Esophagus squamous epithelium (tissue), 5 donors: ENCODE measurements around the gene TCP11L2. TPM values are rescaled to one million over a fixed set of nuclear protein-coding genes. Genes with fewer than 3 reads are reported as not detected.

Experiments used
- DNase-seq: peaks from one replicate; lab custom pipeline; 2025; lab: John Stamatoyannopoulos, UW
- H3K27ac ChIP-seq, 4 donors: fragments of 200-600 bp; sonication (generic); one replicate each; pipeline ENCODE4 v1.5.1; 2016 to 2019; ENCODE audit warnings: mild to moderate bottlenecking in 1 of 4
- H3K27me3 ChIP-seq, 4 donors: fragments of 200-600 bp; sonication (generic); 1 replicate in 3 of 4; 2 replicates in 1 of 4; pipeline versions ENCODE4 v1.5.1 to v1.6.0; 2017 to 2021; ENCODE audit warnings: antibody characterized with exemption in 1 of 4
- H3K36me3 ChIP-seq, 3 donors: fragments of 200-600 bp; sonication (generic); one replicate each; pipeline ENCODE4 v1.5.1; 2016 to 2019
- H3K4me1 ChIP-seq, 3 donors: fragments of 200-600 bp; sonication (generic); one replicate each; pipeline ENCODE4 v1.5.1; 2017 to 2019
- H3K4me3 ChIP-seq, 4 donors: fragments of 200-600 bp; sonication (generic); 1 replicate in 3 of 4; 2 replicates in 1 of 4; pipeline ENCODE4 v1.5.1; 2016 to 2019; ENCODE audit warnings: mild to moderate bottlenecking in 2 of 4, moderate library complexity in 1 of 4
- H3K9me3 ChIP-seq, 3 donors: fragments of 200-600 bp; sonication (generic); one replicate each; pipeline ENCODE4 v1.5.1; 2016 to 2019
- CTCF ChIP-seq, 6 experiments: fragments of 450-650 bp in 4 of 6; fragments of 200-600 bp in 2 of 6; sonication (generic) in 2 of 6; IDR thresholded peaks; one replicate each; pipeline ENCODE4 v1.5.1; 2016 to 2019; ENCODE audit warnings: antibody characterized with exemption in 6 of 6, mild to moderate bottlenecking in 4 of 6, moderate library complexity in 4 of 6
- POLR2A ChIP-seq, 4 donors: fragments of 450-650 bp; IDR thresholded peaks; one replicate each; pipeline ENCODE4 v1.6.1; 2017; ENCODE audit warnings: antibody characterized with exemption in 4 of 4, mild to moderate bottlenecking in 4 of 4, moderate library complexity in 3 of 4
- WGBS, 2 donors: methylation state at CpG; one replicate each; pipeline ENCODE4 v1.1.5; 2018; 5-methylcytosine and 5-hydroxymethylcytosine counted together
- intact Hi-C: fragments of 100-400 bp; cut with DNase I; formaldehyde crosslinking; loops from one replicate; pipeline ENCODE4 v1.15.0; 2022
- total RNA-seq, 4 donors: library from RNA; depleted of rRNA; stranded (reverse); fragments of >200 nt; gene quantifications; one replicate each; pipeline ENCODE4 v1.1.0, GENCODE V29; 2016
- donor health status: DM: yes; HTN: yes; CAD: no.

The TCP11L2 gene
- total RNA-seq, 4 donors from 2014 or later, result 17.3 to 52.8 (median 27.7) TPM

GRCh38 chr12:106304001-106304421 is 1.5 kb downstream of the TCP11L2 start:
- Histone ChIP-seq H3K4me1 (peaks cover 0 to 89% (median 37%) of the 10 kb centered on the region in 3 donors), H3K4me3 (peak overlapping the region in 3 of 4 donors; percentile 85 to 99 (median 92)), H3K27me3 (no peaks in the 10 kb centered on the region), H3K36me3 (peaks cover 0 to 10% (median 0%) of the 10 kb centered on the region in 3 donors), H3K27ac (peak overlapping the region; percentile 1 to 99 (median 54)), H3K9me3 (no peaks in the 10 kb centered on the region)
- 35 to 47% methylated on average over 4 to 5 of the region's 5 CpGs for WGBS, 2 donors
- TF ChIP-seq POLR2A (IDR thresholded peaks at IDR 0.05), result no peak
- no peak for TF ChIP-seq CTCF (IDR thresholded peaks at IDR 0.05)
- no peak for DNase-seq
- intact Hi-C loops, result loop anchor here (10.0 kb wide), 1 partner anchor 51 kb away; the partner anchor contains the start of gene POLR3B

- DNase-seq, result no peak
- Histone ChIP-seq H3K9me3 (no peaks in the 10 kb centered on the region), H3K36me3 (peaks cover 0 to 17% (median 0%) of the 10 kb centered on the region in 3 donors), H3K27ac (no peak overlapping the region), H3K4me1 (peaks cover 0 to 88% (median 30%) of the 10 kb centered on the region in 3 donors), H3K4me3 (peak overlapping the region in 2 of 4 donors; percentile 3 to 85), H3K27me3 (no peaks in the 10 kb centered on the region)
- TF ChIP-seq POLR2A (IDR thresholded peaks at IDR 0.05), result no peak
- TF ChIP-seq CTCF (IDR thresholded peaks at IDR 0.05), result no peak
- WGBS, 2 donors, result 93 to 100% methylated on average over 4 to 6 of the region's 6 CpGs
- intact Hi-C loops, result loop anchor here (10.0 kb wide), 1 partner anchor 50 kb away; the partner anchor contains the start of gene POLR3B
Measured at GRCh38 chr12:106304797-106305196, 2.3 kb downstream of the TCP11L2 start.

GRCh38 chr12:106305376-106305775 is 2.8 kb downstream of the TCP11L2 start:
- DNase-seq, result no peak
- H3K4me1 ChIP-seq, result peaks cover 0 to 88% (median 30%) of the 10 kb centered on the region in 3 donors
- no peaks in the 10 kb centered on the region for H3K9me3 ChIP-seq
- peaks cover 0 to 23% (median 0%) of the 10 kb centered on the region in 3 donors for H3K36me3 ChIP-seq
- 61 to 70% methylated on average over 5 of the region's 5 CpGs for WGBS, 2 donors
- H3K27me3 ChIP-seq, result no peaks in the 10 kb centered on the region
- TF ChIP-seq POLR2A (IDR thresholded peaks at IDR 0.05) (no peak), CTCF (IDR thresholded peaks at IDR 0.05) (no peak)
- intact Hi-C loops, result loop anchor here (10.0 kb wide), 1 partner anchor 49 kb away; the partner anchor contains the start of gene POLR3B
- H3K27ac ChIP-seq, result no peak overlapping the region
- no peak overlapping the region for H3K4me3 ChIP-seq

GRCh38 chr12:106307181-106307580 is 4.6 kb downstream of the TCP11L2 start:
- intact Hi-C loops, result loop anchor here (10.0 kb wide), 1 partner anchor 48 kb away; the partner anchor contains the start of gene POLR3B
- H3K36me3 ChIP-seq, result peaks cover 0 to 33% (median 0%) of the 10 kb centered on the region in 3 donors
- no peaks in the 10 kb centered on the region for H3K9me3 ChIP-seq
- no peak overlapping the region for H3K4me3 ChIP-seq
- TF ChIP-seq POLR2A (IDR thresholded peaks at IDR 0.05) (no peak), CTCF (IDR thresholded peaks at IDR 0.05) (no peak)
- H3K27ac ChIP-seq, result no peak overlapping the region
- WGBS, 2 donors, result 76 to 94% methylated on average over 1 of the region's 1 CpG
- no peaks in the 10 kb centered on the region for H3K27me3 ChIP-seq
- DNase-seq, result no peak
- H3K4me1 ChIP-seq, result peaks cover 0 to 84% (median 19%) of the 10 kb centered on the region in 3 donors

GRCh38 chr12:106308121-106308520 is 5.6 kb downstream of the TCP11L2 start:
- WGBS, 2 donors, result 90 to 100% methylated on average over 1 of the region's 1 CpG
- intact Hi-C loops, result loop anchor here (10.0 kb wide), 1 partner anchor 47 kb away; the partner anchor contains the start of gene POLR3B
- H3K27me3 ChIP-seq, result no peaks in the 10 kb centered on the region
- peaks cover 0 to 84% (median 19%) of the 10 kb centered on the region in 3 donors for H3K4me1 ChIP-seq
- DNase-seq, result no peak
- no peaks in the 10 kb centered on the region for H3K9me3 ChIP-seq
- H3K27ac ChIP-seq, result no peak overlapping the region
- peaks cover 0 to 43% (median 3%) of the 10 kb centered on the region in 3 donors for H3K36me3 ChIP-seq
- no peak overlapping the region for H3K4me3 ChIP-seq
- no peak for TF ChIP-seq POLR2A (IDR thresholded peaks at IDR 0.05)
- TF ChIP-seq CTCF (IDR thresholded peaks at IDR 0.05), result no peak
